MM.1S (cell line): ENCODE data around the gene NDUFAF4.

Experiments
- DNase-seq: peaks from one replicate; pipeline ENCODE4 v3.0.0-alpha.2; 2015
- H2AFZ ChIP-seq: fragments of 300-600 bp; sonication (generic); 2 replicates; pipeline ENCODE4 v1.6.0; 2016; ENCODE audit warnings: antibody characterized with exemption, low read length
- H3F3A ChIP-seq: fragments of 300-600 bp; sonication (generic); 2 replicates; pipeline ENCODE4 v1.6.1; 2016; ENCODE audit warnings: mild to moderate bottlenecking, antibody characterized with exemption, low read length, moderate library complexity, mixed read lengths; ENCODE audit not compliant: insufficient read depth
- H3K27ac ChIP-seq: fragments of 300-600 bp; sonication (generic); 2 replicates; pipeline ENCODE4 v1.5.1; 2016; ENCODE audit warnings: mild to moderate bottlenecking, low read length
- H3K27me3 ChIP-seq: fragments of 300-600 bp; sonication (generic); replicated peaks from 2 replicates; pipeline ENCODE4 v1.6.0; 2016; ENCODE audit warnings: low read length; ENCODE audit not compliant: insufficient read depth
- H3K36me3 ChIP-seq: fragments of 300-600 bp; sonication (generic); replicated peaks from 2 replicates; pipeline ENCODE4 v1.6.1; 2016; ENCODE audit warnings: mild to moderate bottlenecking, low read length, mixed read lengths; ENCODE audit not compliant: insufficient read depth
- H3K4me1 ChIP-seq: fragments of 300-600 bp; sonication (generic); 2 replicates; pipeline ENCODE4 v1.6.1; 2016; ENCODE audit warnings: low read length, mixed read lengths
- H3K4me2 ChIP-seq: fragments of 300-600 bp; sonication (generic); 2 replicates; pipeline ENCODE4 v1.6.0; 2016; ENCODE audit warnings: low read depth, low read length
- H3K4me3 ChIP-seq: fragments of 300-600 bp; sonication (generic); 2 replicates; pipeline ENCODE4 v1.5.1; 2016; ENCODE audit warnings: low read length, mixed read lengths
- H3K79me2 ChIP-seq: fragments of 300-600 bp; sonication (generic); 2 replicates; pipeline ENCODE4 v1.6.1; 2016; ENCODE audit warnings: mixed run types, low read length, mixed read lengths
- H3K9ac ChIP-seq: fragments of 300-600 bp; sonication (generic); 2 replicates; pipeline ENCODE4 v1.6.1; 2016; ENCODE audit warnings: low read length, mixed read lengths
- H3K9me2 ChIP-seq: fragments of 300-600 bp; sonication (generic); replicated peaks from 2 replicates; pipeline ENCODE4 v1.6.1; 2016; ENCODE audit warnings: mild to moderate bottlenecking, low read length, mixed read lengths; ENCODE audit not compliant: insufficient read depth
- H3K9me3 ChIP-seq: fragments of 300-600 bp; sonication (generic); replicated peaks from 2 replicates; pipeline ENCODE4 v1.6.1; 2016; ENCODE audit warnings: mild to moderate bottlenecking, low read length, mixed read lengths; ENCODE audit not compliant: insufficient read depth
- H4K20me1 ChIP-seq: fragments of 300-600 bp; sonication (generic); 2 replicates; pipeline ENCODE4 v1.6.1; 2016; ENCODE audit warnings: mild to moderate bottlenecking, low read length, moderate library complexity, mixed read lengths; ENCODE audit not compliant: insufficient read depth
- CTCF ChIP-seq: fragments of 300-600 bp; sonication (generic); IDR thresholded peaks from 2 replicates; pipeline ENCODE4 v1.5.1; 2016; ENCODE audit warnings: antibody characterized with exemption, low read length, mixed read lengths
- EZH2 ChIP-seq: fragments of 300-600 bp; sonication (generic); optimal IDR thresholded peaks from 2 replicates; pipeline ENCODE3; 2017; ENCODE audit warnings: low read depth, mild to moderate bottlenecking, antibody characterized with exemption, low read length, mixed read lengths
- EZH2phosphoT487 ChIP-seq: fragments of 300-600 bp; sonication (generic); IDR thresholded peaks from 2 replicates; pipeline ENCODE4 v1.6.1; 2018; ENCODE audit warnings: antibody characterized with exemption, low read length

NDUFAF4 gene

GRCh38 chr6:96942676-96943075 is 45.0 kb upstream of the NDUFAF4 start:
- H3K9me3 ChIP-seq: no peaks in the 10 kb centered on the region
- no peak overlapping the region for H3K4me2 ChIP-seq
- H3K4me3 ChIP-seq: no peak overlapping the region
- H3K27ac ChIP-seq: no peak overlapping the region
- H3K36me3 ChIP-seq: no peaks in the 10 kb centered on the region
- peaks cover 6% of the 10 kb centered on the region for H3F3A ChIP-seq
- H2AFZ ChIP-seq: no peak overlapping the region
- no peaks in the 10 kb centered on the region for H3K27me3 ChIP-seq
- DNase-seq: no peak
- H3K79me2 ChIP-seq: no peaks in the 10 kb centered on the region
- H3K4me1 ChIP-seq: peaks cover 18% of the 10 kb centered on the region
- TF ChIP-seq CTCF (no peak), EZH2 (no peak), EZH2phosphoT487 (no peak)
- no peaks in the 10 kb centered on the region for H4K20me1 ChIP-seq
- H3K9ac ChIP-seq: no peak overlapping the region
- no peaks in the 10 kb centered on the region for H3K9me2 ChIP-seq

GRCh38 chr6:96940322-96940721 is 42.6 kb upstream of the NDUFAF4 start:
- Histone ChIP-seq H3K79me2 (no peaks in the 10 kb centered on the region), H4K20me1 (no peaks in the 10 kb centered on the region), H2AFZ (no peak overlapping the region), H3K27ac (no peak overlapping the region), H3K27me3 (no peaks in the 10 kb centered on the region), H3K4me2 (no peak overlapping the region), H3K9ac (no peak overlapping the region), H3K36me3 (no peaks in the 10 kb centered on the region), H3K9me2 (no peaks in the 10 kb centered on the region), H3K9me3 (no peaks in the 10 kb centered on the region), H3K4me3 (no peak overlapping the region), H3F3A (no peaks in the 10 kb centered on the region), H3K4me1 (0 out of 2 replicates have a peak, but pooled peaks cover 5% of the 10 kb centered on the region)
- TF ChIP-seq CTCF (no peak), EZH2phosphoT487 (no peak), EZH2 (no peak)
- no peak for DNase-seq

- Histone ChIP-seq H3F3A (no peaks in the 10 kb centered on the region), H3K9me2 (no peaks in the 10 kb centered on the region), H3K9me3 (no peaks in the 10 kb centered on the region), H3K27me3 (no peaks in the 10 kb centered on the region), H3K27ac (no peak overlapping the region), H3K36me3 (no peaks in the 10 kb centered on the region), H4K20me1 (no peaks in the 10 kb centered on the region), H2AFZ (no peak overlapping the region), H3K4me1 (0 out of 2 replicates have a peak, but pooled peaks cover 5% of the 10 kb centered on the region), H3K4me3 (no peak overlapping the region), H3K9ac (no peak overlapping the region), H3K79me2 (no peaks in the 10 kb centered on the region), H3K4me2 (no peak overlapping the region)
- DNase-seq: no peak
- TF ChIP-seq EZH2 (no peak), CTCF (no peak), EZH2phosphoT487 (no peak)
Measured at GRCh38 chr6:96939007-96939805, 41.5 kb upstream of the NDUFAF4 start.
